ENCODE measurements around the gene MCM10.

GRCh38 chr10:13227031-13227430, 65.7 kb downstream of the MCM10 start:
- TF ChIP-seq CTCF (IDR thresholded peaks at IDR 0.05) (no peak), REST (IDR thresholded peaks at IDR 0.05; ENCODE audit: insufficient read depth in 1 of 2, low read depth in 2 of 2, low read length in 1 of 2) (no peak), POLR2AphosphoS5 (IDR thresholded peaks at IDR 0.05; ENCODE audit: low read depth, low read length) (no peak)

Data from Panc1 (cell line).